Measurements from ENCODE around the gene TEX11. TPM values are rescaled to one million over a fixed set of nuclear protein-coding genes. Genes with fewer than 3 reads are reported as not detected.
"Not testable (repeated sequence)": the region's sequence is repeated elsewhere in the genome, so short reads cannot be mapped to it uniquely, and the experiment has no call there.

Gene TEX11
- total RNA-seq, 4 donors from 2014 or later = not detected

GRCh38 chrX:70916754-70917153 is 8.2 kb upstream of the TEX11 start:
- H3K27ac ChIP-seq = no peak overlapping the region
- no peaks in the 10 kb centered on the region for H3K9me3 ChIP-seq
- H3K27me3 ChIP-seq = no peaks in the 10 kb centered on the region
- no peak overlapping the region for H3K4me3 ChIP-seq
- no peaks in the 10 kb centered on the region for H3K4me1 ChIP-seq
- DNase-seq = no peak
- H3K36me3 ChIP-seq = no peaks in the 10 kb centered on the region
- no peak for TF ChIP-seq CTCF (IDR thresholded peaks at IDR 0.05)
- no peak for TF ChIP-seq POLR2A (IDR thresholded peaks at IDR 0.05)

GRCh38 chrX:70907900-70908299 is 611 bp downstream of the TEX11 start:
- Histone ChIP-seq H3K27ac (no peak overlapping the region), H3K9me3 (no peaks in the 10 kb centered on the region), H3K27me3 (no peaks in the 10 kb centered on the region), H3K4me3 (no peak overlapping the region), H3K36me3 (no peaks in the 10 kb centered on the region), H3K4me1 (no peaks in the 10 kb centered on the region)
- DNase-seq = no peak
- no peak for TF ChIP-seq CTCF (IDR thresholded peaks at IDR 0.05)

GRCh38 chrX:70901465-70901864 is 7.0 kb downstream of the TEX11 start:
- Histone ChIP-seq H3K27me3 (no peaks in the 10 kb centered on the region), H3K27ac (no peak overlapping the region), H3K36me3 (no peaks in the 10 kb centered on the region), H3K4me3 (no peak overlapping the region), H3K4me1 (no peaks in the 10 kb centered on the region), H3K9me3 (no peaks in the 10 kb centered on the region)
- no peak for DNase-seq
- no peak for TF ChIP-seq POLR2A (IDR thresholded peaks at IDR 0.05)
- TF ChIP-seq CTCF (IDR thresholded peaks at IDR 0.05) = no peak

- not testable (repeated sequence) for H3K9me3 ChIP-seq, H3K36me3 ChIP-seq, H3K27ac ChIP-seq, H3K4me1 ChIP-seq, H3K27me3 ChIP-seq, DNase-seq, H3K4me3 ChIP-seq
Measured at GRCh38 chrX:70890441-70890840, 18.1 kb downstream of the TEX11 start.

GRCh38 chrX:70878902-70879301 is 29.6 kb downstream of the TEX11 start:
- no peak for DNase-seq
- Histone ChIP-seq H3K36me3 (no peaks in the 10 kb centered on the region), H3K4me3 (no peak overlapping the region), H3K27ac (no peak overlapping the region), H3K27me3 (no peaks in the 10 kb centered on the region), H3K4me1 (no peaks in the 10 kb centered on the region), H3K9me3 (no peaks in the 10 kb centered on the region)
- no peak for TF ChIP-seq CTCF (IDR thresholded peaks at IDR 0.05)

- Histone ChIP-seq H3K27ac (no peak overlapping the region), H3K4me3 (no peak overlapping the region), H3K4me1 (no peaks in the 10 kb centered on the region), H3K9me3 (no peaks in the 10 kb centered on the region), H3K36me3 (no peaks in the 10 kb centered on the region), H3K27me3 (no peaks in the 10 kb centered on the region)
- no peak for DNase-seq
- no peak for TF ChIP-seq POLR2A (IDR thresholded peaks at IDR 0.05)
- TF ChIP-seq CTCF (IDR thresholded peaks at IDR 0.05) = no peak
Measured at GRCh38 chrX:70852294-70852693, 56.2 kb downstream of the TEX11 start.

GRCh38 chrX:70844081-70844480 is 64.4 kb downstream of the TEX11 start:
- not testable (repeated sequence) for H3K36me3 ChIP-seq, H3K27me3 ChIP-seq, H3K4me1 ChIP-seq, DNase-seq, H3K27ac ChIP-seq, H3K4me3 ChIP-seq, H3K9me3 ChIP-seq

- not testable (repeated sequence) for DNase-seq, H3K36me3 ChIP-seq, H3K9me3 ChIP-seq
Measured at GRCh38 chrX:70843620-70844019, 64.9 kb downstream of the TEX11 start.

More at GRCh38 chrX:70843620-70844019, 64.9 kb downstream of the TEX11 start:
- not testable (repeated sequence) for H3K4me1 ChIP-seq, H3K27ac ChIP-seq, H3K27me3 ChIP-seq, H3K4me3 ChIP-seq

Data from Peyer's patch (tissue), 4 donors.